ENCODE measurements around the gene MAD1L1.

The MAD1L1 gene

GRCh38 chr7:2013381-2014311 is 219.1 kb downstream of the MAD1L1 start:
- DNase-seq (ENCODE audit: low spot score): no peak

GRCh38 chr7:2012981-2013380 is 219.8 kb downstream of the MAD1L1 start:
- DNase-seq (ENCODE audit: low spot score): peak; percentile 76

GRCh38 chr7:2012044-2012900 is 220.5 kb downstream of the MAD1L1 start:
- DNase-seq (ENCODE audit: low spot score): no peak

- DNase-seq (ENCODE audit: low spot score): no peak
These were observed 221.3 kb downstream of the MAD1L1 start for GRCh38 chr7:2011266-2012043.

- DNase-seq (ENCODE audit: low spot score): no peak
These were observed 222.0 kb downstream of the MAD1L1 start for GRCh38 chr7:2010551-2011265.

GRCh38 chr7:2010101-2010500 is 222.6 kb downstream of the MAD1L1 start:
- no peak for DNase-seq (ENCODE audit: low spot score)

- DNase-seq (ENCODE audit: low spot score): no peak
These were observed 223.2 kb downstream of the MAD1L1 start for GRCh38 chr7:2009541-2010001.

GRCh38 chr7:2008936-2009540 is 223.7 kb downstream of the MAD1L1 start:
- no peak for DNase-seq (ENCODE audit: low spot score)

- DNase-seq (ENCODE audit: low spot score): no peak
These were observed 224.4 kb downstream of the MAD1L1 start for GRCh38 chr7:2008101-2008935.

- no peak for DNase-seq (ENCODE audit: low spot score)
These were observed 225.2 kb downstream of the MAD1L1 start for GRCh38 chr7:2007551-2007950.

GRCh38 chr7:2006921-2007381 is 225.8 kb downstream of the MAD1L1 start:
- DNase-seq (ENCODE audit: low spot score): no peak

- no peak for DNase-seq (ENCODE audit: low spot score)
These were observed 226.4 kb downstream of the MAD1L1 start for GRCh38 chr7:2006231-2006771.

- no peak for DNase-seq (ENCODE audit: low spot score)
These were observed 227.0 kb downstream of the MAD1L1 start for GRCh38 chr7:2005786-2006185.

GRCh38 chr7:2004841-2005725 is 227.7 kb downstream of the MAD1L1 start:
- DNase-seq (ENCODE audit: low spot score): no peak

GRCh38 chr7:2003931-2004812 is 228.6 kb downstream of the MAD1L1 start:
- DNase-seq (ENCODE audit: low spot score): no peak

- DNase-seq (ENCODE audit: low spot score): no peak
These were observed 229.3 kb downstream of the MAD1L1 start for GRCh38 chr7:2003451-2003930.

All from AG08395 (cell line).